ENCODE data around the gene SYCP2L.
"Not testable (repeated sequence)": the region's sequence is repeated elsewhere in the genome, so short reads cannot be mapped to it uniquely, and the experiment has no call there.

The SYCP2L gene

DNA sequence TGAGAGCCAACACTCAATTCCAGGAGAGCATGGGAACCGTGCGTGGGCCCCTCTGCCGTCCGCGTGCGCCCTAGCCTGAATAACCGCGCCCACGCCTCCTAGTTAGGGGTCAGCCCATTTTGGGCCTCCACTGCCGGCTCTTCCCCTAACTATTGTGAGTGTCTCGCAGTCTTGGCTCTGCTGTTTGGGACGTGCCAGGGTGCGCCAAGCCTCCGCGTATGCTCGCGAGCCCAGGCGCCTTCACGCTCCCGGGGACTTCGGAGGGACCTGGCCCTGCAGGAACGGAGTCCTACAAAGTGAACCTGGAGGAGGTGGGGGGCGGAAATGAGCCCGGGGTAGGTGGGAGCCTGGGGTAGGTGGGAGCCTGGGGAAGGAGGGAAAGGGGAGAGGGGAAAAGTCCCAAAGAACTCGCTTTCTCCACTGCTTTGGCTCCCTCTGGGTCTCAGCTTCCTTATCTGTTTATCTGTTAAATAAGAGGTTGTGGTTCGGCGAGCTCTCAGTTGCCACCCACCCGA, 4.1 kb upstream of the SYCP2L start:
- Histone ChIP-seq H3K4me3 (ENCODE audit: low read length) (no peak overlapping the region), H3K9ac (ENCODE audit: low read length) (no peak overlapping the region), H3K4me1 (ENCODE audit: control insufficient read depth, insufficient read depth, low read length) (peaks cover 5% of the 10 kb centered on the region), H3K9me3 (ENCODE audit: control insufficient read depth, low read length) (no peaks in the 10 kb centered on the region), H3K36me3 (ENCODE audit: control insufficient read depth, insufficient read depth, low read length) (no peaks in the 10 kb centered on the region), H3K27me3 (ENCODE audit: control insufficient read depth, insufficient read depth, low read length) (peaks cover 75% of the 10 kb centered on the region)

DNA sequence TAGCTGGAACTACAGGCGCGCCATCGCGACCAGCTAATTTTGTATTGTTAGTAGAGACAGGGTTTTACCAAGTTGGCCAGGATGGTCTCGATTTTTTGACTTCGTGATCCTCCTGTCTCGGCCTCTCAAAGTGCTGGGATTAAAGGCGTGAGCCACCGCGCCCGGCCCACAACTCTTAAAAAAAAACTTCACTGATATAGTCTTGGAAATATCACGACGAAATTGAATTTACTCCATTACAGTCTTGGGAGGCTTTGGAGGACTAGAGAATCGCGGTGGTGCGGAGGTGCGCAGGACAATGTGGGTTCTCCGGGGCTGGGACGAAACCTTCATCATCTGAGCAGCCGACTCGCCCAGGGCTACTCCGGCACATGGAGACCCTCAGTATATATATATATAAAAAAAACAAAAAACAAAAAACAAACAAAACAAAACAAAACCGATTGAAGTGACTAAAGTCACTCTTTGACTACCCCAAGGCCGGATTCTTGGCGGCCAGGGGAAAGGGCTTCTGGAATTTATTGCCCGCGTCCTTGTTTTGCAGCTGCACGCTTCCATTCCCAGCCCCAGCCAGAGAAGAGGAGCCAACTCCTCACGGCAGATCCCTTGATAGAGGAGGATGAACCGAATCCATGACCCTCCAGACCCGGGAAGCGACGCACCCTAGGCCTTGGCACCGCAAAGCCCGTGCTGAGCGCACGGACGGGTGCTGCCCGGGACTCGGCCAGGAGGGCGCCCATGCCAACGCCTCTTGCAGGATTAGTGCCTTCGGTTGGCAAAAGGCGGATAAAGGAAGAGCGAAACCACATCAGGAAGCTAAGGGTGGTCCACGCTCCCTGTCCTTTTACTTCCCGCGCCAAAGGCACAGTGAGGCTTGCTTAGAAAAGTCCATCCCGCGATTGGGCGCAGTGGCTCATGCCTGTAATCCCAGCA, 3.3 kb upstream of the SYCP2L start:
- Histone ChIP-seq H3K4me3 (ENCODE audit: low read length) (no peak overlapping the region), H3K27me3 (ENCODE audit: control insufficient read depth, insufficient read depth, low read length) (peaks cover 74% of the 10 kb centered on the region), H3K9ac (ENCODE audit: low read length) (no peak overlapping the region)

DNA sequence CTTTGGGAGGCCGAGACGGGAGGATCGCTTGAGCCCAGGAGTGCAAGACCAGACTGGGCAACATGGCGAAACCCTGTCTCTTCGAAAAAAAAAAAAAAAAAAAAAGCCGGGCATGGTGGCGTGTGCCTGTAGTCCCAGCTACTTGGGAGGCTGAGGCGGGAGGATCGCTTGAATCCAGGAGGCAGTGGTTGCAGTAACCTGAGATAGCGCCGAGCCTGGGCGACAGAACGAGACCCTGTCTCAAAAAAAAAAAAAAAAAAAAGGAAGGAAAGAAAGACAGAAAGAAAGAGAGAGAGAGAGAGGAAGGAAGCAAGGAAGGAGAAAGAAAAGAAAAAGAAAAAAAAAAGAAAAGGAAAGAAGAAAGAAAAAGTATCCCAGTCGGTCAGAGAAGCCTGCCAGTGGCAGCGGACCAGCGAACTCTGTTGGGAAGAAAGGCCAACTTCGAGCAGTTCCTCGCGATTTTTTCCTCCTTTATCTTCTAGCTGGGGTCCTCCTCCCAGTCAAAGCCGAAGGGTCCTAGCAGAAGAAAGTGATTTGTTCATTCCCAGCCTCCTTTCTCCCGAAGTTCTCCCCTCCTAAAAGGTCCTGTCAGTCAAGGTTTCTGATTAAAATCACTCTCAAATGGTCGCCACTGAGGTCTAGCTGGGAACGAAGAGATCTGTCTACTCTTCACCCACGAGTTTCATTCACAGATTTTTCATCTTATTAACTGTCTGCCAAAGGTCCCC, 2.4 kb upstream of the SYCP2L start:
- Histone ChIP-seq H3K36me3 (ENCODE audit: control insufficient read depth, insufficient read depth, low read length) (no peaks in the 10 kb centered on the region), H3K4me1 (ENCODE audit: control insufficient read depth, insufficient read depth, low read length) (peaks cover 5% of the 10 kb centered on the region), H3K4me3 (ENCODE audit: low read length) (no peak overlapping the region), H3K27me3 (ENCODE audit: control insufficient read depth, insufficient read depth, low read length) (peaks cover 74% of the 10 kb centered on the region), H3K9me3 (ENCODE audit: control insufficient read depth, low read length) (no peaks in the 10 kb centered on the region), H3K9ac (ENCODE audit: low read length) (no peak overlapping the region)

More for the DNA sequence above, 3.3 kb upstream of the SYCP2L start:
- Histone ChIP-seq H3K36me3 (ENCODE audit: control insufficient read depth, insufficient read depth, low read length) (no peaks in the 10 kb centered on the region), H3K9me3 (ENCODE audit: control insufficient read depth, low read length) (no peaks in the 10 kb centered on the region), H3K4me1 (ENCODE audit: control insufficient read depth, insufficient read depth, low read length) (peaks cover 5% of the 10 kb centered on the region)

- peaks cover 59% of the 10 kb centered on the region for H3K27me3 ChIP-seq (ENCODE audit: control insufficient read depth, insufficient read depth, low read length)
- H3K36me3 ChIP-seq (ENCODE audit: control insufficient read depth, insufficient read depth, low read length); H3K9me3 ChIP-seq (ENCODE audit: control insufficient read depth, low read length); H3K4me1 ChIP-seq (ENCODE audit: control insufficient read depth, insufficient read depth, low read length); H3K9ac ChIP-seq (ENCODE audit: low read length); H3K4me3 ChIP-seq (ENCODE audit: low read length): not testable (repeated sequence)
These were observed 524 bp upstream of the SYCP2L start for GRCh38 chr6:10886365-10886690.

GRCh38 chr6:10890151-10890550, 3.3 kb downstream of the SYCP2L start:
- Histone ChIP-seq H3K36me3 (ENCODE audit: control insufficient read depth, insufficient read depth, low read length) (no peaks in the 10 kb centered on the region), H3K9me3 (ENCODE audit: control insufficient read depth, low read length) (no peaks in the 10 kb centered on the region), H3K4me1 (ENCODE audit: control insufficient read depth, insufficient read depth, low read length) (peaks cover 5% of the 10 kb centered on the region), H3K4me3 (ENCODE audit: low read length) (no peak overlapping the region), H3K9ac (ENCODE audit: low read length) (no peak overlapping the region), H3K27me3 (ENCODE audit: control insufficient read depth, insufficient read depth, low read length) (peaks cover 27% of the 10 kb centered on the region)

- H3K9ac ChIP-seq (ENCODE audit: low read length) = no peak overlapping the region
- H3K4me3 ChIP-seq (ENCODE audit: low read length) = no peak overlapping the region
- H3K9me3 ChIP-seq (ENCODE audit: control insufficient read depth, low read length) = no peaks in the 10 kb centered on the region
- peaks cover 2% of the 10 kb centered on the region for H3K4me1 ChIP-seq (ENCODE audit: control insufficient read depth, insufficient read depth, low read length)
- H3K36me3 ChIP-seq (ENCODE audit: control insufficient read depth, insufficient read depth, low read length) = no peaks in the 10 kb centered on the region
- peaks cover 13% of the 10 kb centered on the region for H3K27me3 ChIP-seq (ENCODE audit: control insufficient read depth, insufficient read depth, low read length)
These were observed 5.1 kb downstream of the SYCP2L start for GRCh38 chr6:10891960-10892359.

DNA sequence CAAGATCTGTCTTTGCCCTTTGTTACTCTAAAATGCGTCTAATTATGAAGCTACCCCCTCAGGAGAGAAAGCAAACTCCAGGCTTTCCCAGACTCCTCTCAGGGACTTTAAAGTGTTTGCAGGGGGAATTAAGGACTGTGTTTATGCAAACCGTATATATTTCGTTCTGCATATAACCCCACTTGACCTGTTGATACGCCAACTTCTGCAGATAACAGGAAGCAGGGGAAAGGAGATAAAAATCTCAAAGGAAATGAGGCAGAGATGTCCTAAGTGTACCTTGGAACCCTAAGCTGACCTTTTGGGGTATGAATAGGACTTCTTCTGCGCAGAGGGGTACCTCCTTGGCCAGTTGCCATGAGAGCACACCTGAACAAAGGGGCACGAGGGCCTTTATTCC, 8.1 kb downstream of the SYCP2L start:
- Histone ChIP-seq H3K9ac (ENCODE audit: low read length) (no peak overlapping the region), H3K36me3 (ENCODE audit: control insufficient read depth, insufficient read depth, low read length) (no peaks in the 10 kb centered on the region), H3K4me3 (ENCODE audit: low read length) (no peak overlapping the region), H3K27me3 (ENCODE audit: control insufficient read depth, insufficient read depth, low read length) (peaks cover 4% of the 10 kb centered on the region), H3K9me3 (ENCODE audit: control insufficient read depth, low read length) (no peaks in the 10 kb centered on the region), H3K4me1 (ENCODE audit: control insufficient read depth, insufficient read depth, low read length) (no peaks in the 10 kb centered on the region)

DNA sequence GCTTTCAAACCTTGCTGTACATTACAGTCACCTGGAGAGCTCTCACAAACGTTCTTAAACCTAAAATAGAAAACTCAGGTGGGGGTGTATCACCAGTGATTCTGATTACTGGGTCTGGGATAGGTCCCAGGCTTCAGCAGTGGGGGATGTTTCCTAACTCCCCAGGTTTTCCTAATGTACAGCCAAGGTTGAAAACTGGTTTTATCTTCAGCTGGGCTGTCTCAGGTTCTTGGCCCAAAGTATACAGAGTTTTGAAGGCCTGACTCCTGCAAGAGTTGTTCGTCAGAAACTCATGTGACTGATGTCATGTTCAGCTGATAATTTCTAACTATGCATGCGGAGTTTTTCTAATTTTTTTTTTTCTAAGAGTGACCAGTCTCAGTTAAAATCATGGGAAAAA, 9.8 kb downstream of the SYCP2L start:
- peaks cover 4% of the 10 kb centered on the region for H3K27me3 ChIP-seq (ENCODE audit: control insufficient read depth, insufficient read depth, low read length)
- H3K9me3 ChIP-seq (ENCODE audit: control insufficient read depth, low read length) = no peaks in the 10 kb centered on the region
- no peaks in the 10 kb centered on the region for H3K4me1 ChIP-seq (ENCODE audit: control insufficient read depth, insufficient read depth, low read length)
- H3K36me3 ChIP-seq (ENCODE audit: control insufficient read depth, insufficient read depth, low read length) = no peaks in the 10 kb centered on the region
- no peak overlapping the region for H3K9ac ChIP-seq (ENCODE audit: low read length)
- no peak overlapping the region for H3K4me3 ChIP-seq (ENCODE audit: low read length)

DNA sequence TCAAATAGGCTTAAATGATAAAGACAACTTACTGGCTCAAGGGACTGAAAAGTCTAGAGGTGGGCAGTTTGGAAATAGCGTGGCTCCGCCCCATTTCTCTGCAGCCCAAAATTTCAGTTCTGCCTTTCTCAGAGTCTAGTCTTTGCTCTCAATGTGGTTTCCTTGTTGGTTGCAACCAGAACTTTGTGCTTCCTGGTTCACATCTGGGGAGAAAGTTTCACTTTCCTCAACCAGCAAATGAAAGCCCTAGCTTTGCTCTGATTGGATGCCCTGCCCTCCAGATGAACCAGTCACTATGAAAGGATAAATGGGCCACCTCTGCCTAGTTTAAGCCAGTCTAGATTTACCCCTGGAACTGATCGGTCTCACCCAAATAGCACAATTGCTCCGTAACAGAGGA, 14.9 kb downstream of the SYCP2L start:
- Histone ChIP-seq H3K36me3 (ENCODE audit: control insufficient read depth, insufficient read depth, low read length) (no peaks in the 10 kb centered on the region), H3K9me3 (ENCODE audit: control insufficient read depth, low read length) (no peaks in the 10 kb centered on the region), H3K27me3 (ENCODE audit: control insufficient read depth, insufficient read depth, low read length) (no peaks in the 10 kb centered on the region), H3K9ac (ENCODE audit: low read length) (no peak overlapping the region), H3K4me3 (ENCODE audit: low read length) (no peak overlapping the region), H3K4me1 (ENCODE audit: control insufficient read depth, insufficient read depth, low read length) (no peaks in the 10 kb centered on the region)

- H3K9me3 ChIP-seq (ENCODE audit: control insufficient read depth, low read length) = no peaks in the 10 kb centered on the region
- H3K36me3 ChIP-seq (ENCODE audit: control insufficient read depth, insufficient read depth, low read length) = no peaks in the 10 kb centered on the region
- H3K4me1 ChIP-seq (ENCODE audit: control insufficient read depth, insufficient read depth, low read length) = no peaks in the 10 kb centered on the region
- H3K9ac ChIP-seq (ENCODE audit: low read length) = no peak overlapping the region
- no peak overlapping the region for H3K4me3 ChIP-seq (ENCODE audit: low read length)
- no peaks in the 10 kb centered on the region for H3K27me3 ChIP-seq (ENCODE audit: control insufficient read depth, insufficient read depth, low read length)
These were observed 17.2 kb downstream of the SYCP2L start for GRCh38 chr6:10904015-10904414.

- Histone ChIP-seq H3K9me3 (ENCODE audit: control insufficient read depth, low read length) (no peaks in the 10 kb centered on the region), H3K4me1 (ENCODE audit: control insufficient read depth, insufficient read depth, low read length) (no peaks in the 10 kb centered on the region), H3K9ac (ENCODE audit: low read length) (no peak overlapping the region), H3K36me3 (ENCODE audit: control insufficient read depth, insufficient read depth, low read length) (no peaks in the 10 kb centered on the region), H3K27me3 (ENCODE audit: control insufficient read depth, insufficient read depth, low read length) (no peaks in the 10 kb centered on the region), H3K4me3 (ENCODE audit: low read length) (no peak overlapping the region)
These were observed 21.4 kb downstream of the SYCP2L start for GRCh38 chr6:10908228-10908627.

- not testable (repeated sequence) for H3K9me3 ChIP-seq (ENCODE audit: control insufficient read depth, low read length); H3K36me3 ChIP-seq (ENCODE audit: control insufficient read depth, insufficient read depth, low read length); H3K27me3 ChIP-seq (ENCODE audit: control insufficient read depth, insufficient read depth, low read length); H3K9ac ChIP-seq (ENCODE audit: low read length); H3K4me3 ChIP-seq (ENCODE audit: low read length); H3K4me1 ChIP-seq (ENCODE audit: control insufficient read depth, insufficient read depth, low read length)
These were observed 32.7 kb downstream of the SYCP2L start for GRCh38 chr6:10919520-10919919.
